ENCODE results near the gene USP15. TPM values are rescaled to one million over a fixed set of nuclear protein-coding genes. Genes with fewer than 3 reads are reported as not detected.
"Not testable (repeated sequence)": the region's sequence is repeated elsewhere in the genome, so short reads cannot be mapped to it uniquely, and the experiment has no call there.

USP15 gene
- total and polyA plus RNA-seq, 2 donors (not counting 3 experiments of a cell fraction or from before 2014, with no cell fraction given) = 20.0 to 61.8 TPM

- H3K9ac ChIP-seq (replicated peaks; ENCODE audit: extremely low read depth, insufficient read depth, low read length) = no peak overlapping the region
- no peaks in the 10 kb centered on the region for H3K79me2 ChIP-seq (ENCODE audit: control insufficient read depth, insufficient read depth, low read length)
- no peak for DNase-seq (ENCODE audit: low read depth, low spot score)
- H3K4me3 ChIP-seq (replicated peaks in 1 of 3; ENCODE audit: insufficient read depth in 1 of 3, low read depth in 1 of 3, low read length in 3 of 3) = no peak overlapping the region
- CTCF ChIA-PET = no interaction called here
- H3K27me3 ChIP-seq (ENCODE audit: control insufficient read depth in 2 of 2, insufficient read depth in 2 of 2, low read length in 2 of 2) = peaks cover 2 to 6% of the 10 kb centered on the region in 2 experiments
- no peak overlapping the region for H3K4me2 ChIP-seq (ENCODE audit: insufficient read depth, low read length)
- no peaks in the 10 kb centered on the region for H3K4me1 ChIP-seq (ENCODE audit: control insufficient read depth, extremely low read depth, insufficient read depth, low read length)
- no peaks in the 10 kb centered on the region for H3K36me3 ChIP-seq (ENCODE audit: control insufficient read depth in 2 of 2, extremely low read depth in 1 of 2, insufficient read depth in 2 of 2, low read length in 2 of 2)
- H3K27ac ChIP-seq (ENCODE audit: insufficient read depth, low read depth, low read length) = no peak overlapping the region
- intact Hi-C loops (cut with micrococcal nuclease) (loop anchor here (10.0 kb wide), 1 partner anchor 335 kb away; no protein-coding TSS in a partner anchor), dilution Hi-C loops (cut with MboI; ENCODE audit: extremely low pct_ligation_motif_present, low sequenced_read_pairs) (no loop called here)
- BruUV-seq (replicated peaks) = no TSS peak
- TF ChIP-seq GATA2 (IDR thresholded peaks at IDR 0.05; ENCODE audit: insufficient read depth, insufficient read length, low read depth, low read length) = no peak
- no peak for TF ChIP-seq JUN (IDR thresholded peaks at IDR 0.05; ENCODE audit: borderline replicate concordance, insufficient read depth, insufficient read length, low read depth)
- no peak for TF ChIP-seq POLR2A (IDR thresholded peaks at IDR 0.05; ENCODE audit: low read depth, low read length)
- no peak for TF ChIP-seq MAX (IDR thresholded peaks at IDR 0.05; ENCODE audit: insufficient read depth, insufficient read length)
- TF ChIP-seq FOS (IDR thresholded peaks at IDR 0.05; ENCODE audit: borderline replicate concordance, insufficient read depth, low read length) = no peak
- H4K20me1 ChIP-seq (replicated peaks; ENCODE audit: control insufficient read depth, extremely low read depth, insufficient read depth, low read length) = no peaks in the 10 kb centered on the region
- no peaks in the 10 kb centered on the region for H3K9me3 ChIP-seq (replicated peaks; ENCODE audit: control insufficient read depth, insufficient read depth, low read length)
- FAIRE-seq = no peak
- no peaks in the 10 kb centered on the region for H3K9me1 ChIP-seq (replicated peaks; ENCODE audit: control insufficient read depth, extremely low read depth, insufficient read depth, low read length)
- H2AFZ ChIP-seq (ENCODE audit: low read depth, low read length) = no peak overlapping the region
- POLR2A ChIA-PET = no interaction called here
Observed at GRCh38 chr12:62459976-62460375, 199.8 kb downstream of the USP15 start.

- CTCF ChIA-PET = interaction anchor here (1.2 kb wide), 2 partner anchors 9 to 23 kb away, joined by 3 read pairs; no protein-coding TSS in a partner anchor
- H3K4me3 ChIP-seq (replicated peaks in 1 of 3; ENCODE audit: insufficient read depth in 1 of 3, low read depth in 1 of 3, low read length in 3 of 3); H3K9ac ChIP-seq (replicated peaks; ENCODE audit: extremely low read depth, insufficient read depth, low read length); FAIRE-seq; H4K20me1 ChIP-seq (replicated peaks; ENCODE audit: control insufficient read depth, extremely low read depth, insufficient read depth, low read length); BruUV-seq (replicated peaks); dilution Hi-C loops (cut with MboI; ENCODE audit: extremely low pct_ligation_motif_present, low sequenced_read_pairs); H3K9me1 ChIP-seq (replicated peaks; ENCODE audit: control insufficient read depth, extremely low read depth, insufficient read depth, low read length); H3K79me2 ChIP-seq (ENCODE audit: control insufficient read depth, insufficient read depth, low read length); H3K36me3 ChIP-seq (ENCODE audit: control insufficient read depth in 2 of 2, extremely low read depth in 1 of 2, insufficient read depth in 2 of 2, low read length in 2 of 2); H2AFZ ChIP-seq (ENCODE audit: low read depth, low read length); H3K27ac ChIP-seq (ENCODE audit: insufficient read depth, low read depth, low read length); H3K27me3 ChIP-seq (ENCODE audit: control insufficient read depth in 2 of 2, insufficient read depth in 2 of 2, low read length in 2 of 2); H3K9me3 ChIP-seq (replicated peaks; ENCODE audit: control insufficient read depth, insufficient read depth, low read length); H3K4me1 ChIP-seq (ENCODE audit: control insufficient read depth, extremely low read depth, insufficient read depth, low read length); H3K4me2 ChIP-seq (ENCODE audit: insufficient read depth, low read length); DNase-seq (ENCODE audit: low read depth, low spot score); POLR2A ChIA-PET: not testable (repeated sequence)
- intact Hi-C loops (cut with micrococcal nuclease) = loop anchor here (10.0 kb wide), 1 partner anchor 333 kb away; no protein-coding TSS in a partner anchor
Observed at GRCh38 chr12:62461171-62461837, 201.1 kb downstream of the USP15 start.

GRCh38 chr12:62463252-62463651, 203.0 kb downstream of the USP15 start:
- H3K9me1 ChIP-seq (replicated peaks; ENCODE audit: control insufficient read depth, extremely low read depth, insufficient read depth, low read length); H3K4me1 ChIP-seq (ENCODE audit: control insufficient read depth, extremely low read depth, insufficient read depth, low read length); POLR2A ChIA-PET; H3K27ac ChIP-seq (ENCODE audit: insufficient read depth, low read depth, low read length); dilution Hi-C loops (cut with MboI; ENCODE audit: extremely low pct_ligation_motif_present, low sequenced_read_pairs); H3K36me3 ChIP-seq (ENCODE audit: control insufficient read depth in 2 of 2, extremely low read depth in 1 of 2, insufficient read depth in 2 of 2, low read length in 2 of 2); H4K20me1 ChIP-seq (replicated peaks; ENCODE audit: control insufficient read depth, extremely low read depth, insufficient read depth, low read length); H2AFZ ChIP-seq (ENCODE audit: low read depth, low read length); H3K4me3 ChIP-seq (replicated peaks in 1 of 3; ENCODE audit: insufficient read depth in 1 of 3, low read depth in 1 of 3, low read length in 3 of 3); BruUV-seq (replicated peaks); H3K27me3 ChIP-seq (ENCODE audit: control insufficient read depth in 2 of 2, insufficient read depth in 2 of 2, low read length in 2 of 2); FAIRE-seq; H3K9me3 ChIP-seq (replicated peaks; ENCODE audit: control insufficient read depth, insufficient read depth, low read length); H3K9ac ChIP-seq (replicated peaks; ENCODE audit: extremely low read depth, insufficient read depth, low read length); H3K4me2 ChIP-seq (ENCODE audit: insufficient read depth, low read length); DNase-seq (ENCODE audit: low read depth, low spot score): not testable (repeated sequence)
- H3K79me2 ChIP-seq (ENCODE audit: control insufficient read depth, insufficient read depth, low read length) = peaks cover 16% of the 10 kb centered on the region
- intact Hi-C loops (cut with micrococcal nuclease) = loop anchor here (10.0 kb wide), 1 partner anchor 332 kb away; no protein-coding TSS in a partner anchor
- CTCF ChIA-PET = interaction anchor here (1.1 to 1.2 kb wide), 2 partner anchors 25 to 28 kb away, joined by 3 to 4 read pairs; no protein-coding TSS in a partner anchor

Data from endothelial cell of umbilical vein (primary cell).